GM12874 (cell line): ENCODE measurements around the gene SNPH.

Experiments used
- TF ChIP-seq, protein P1 (sequence below): IDR thresholded peaks from 2 replicates; pipeline ENCODE4 v1.5.1; 2011; ENCODE audit warnings: low read depth, mild to moderate bottlenecking, control low read depth, low read length, moderate library complexity; ENCODE audit not compliant: insufficient read depth

The SNPH gene

GRCh38 chr20:1326031-1326930 is 60.2 kb downstream of the SNPH start:
- TF ChIP-seq, protein P1, sequence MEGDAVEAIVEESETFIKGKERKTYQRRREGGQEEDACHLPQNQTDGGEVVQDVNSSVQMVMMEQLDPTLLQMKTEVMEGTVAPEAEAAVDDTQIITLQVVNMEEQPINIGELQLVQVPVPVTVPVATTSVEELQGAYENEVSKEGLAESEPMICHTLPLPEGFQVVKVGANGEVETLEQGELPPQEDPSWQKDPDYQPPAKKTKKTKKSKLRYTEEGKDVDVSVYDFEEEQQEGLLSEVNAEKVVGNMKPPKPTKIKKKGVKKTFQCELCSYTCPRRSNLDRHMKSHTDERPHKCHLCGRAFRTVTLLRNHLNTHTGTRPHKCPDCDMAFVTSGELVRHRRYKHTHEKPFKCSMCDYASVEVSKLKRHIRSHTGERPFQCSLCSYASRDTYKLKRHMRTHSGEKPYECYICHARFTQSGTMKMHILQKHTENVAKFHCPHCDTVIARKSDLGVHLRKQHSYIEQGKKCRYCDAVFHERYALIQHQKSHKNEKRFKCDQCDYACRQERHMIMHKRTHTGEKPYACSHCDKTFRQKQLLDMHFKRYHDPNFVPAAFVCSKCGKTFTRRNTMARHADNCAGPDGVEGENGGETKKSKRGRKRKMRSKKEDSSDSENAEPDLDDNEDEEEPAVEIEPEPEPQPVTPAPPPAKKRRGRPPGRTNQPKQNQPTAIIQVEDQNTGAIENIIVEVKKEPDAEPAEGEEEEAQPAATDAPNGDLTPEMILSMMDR, result no peak

- TF ChIP-seq, protein P1, result no peak
Observed at GRCh38 chr20:1327241-1327653, 61.2 kb downstream of the SNPH start.

GRCh38 chr20:1327827-1328679 is 62.0 kb downstream of the SNPH start:
- TF ChIP-seq, protein P1, result no peak

GRCh38 chr20:1328680-1329330 is 62.7 kb downstream of the SNPH start, which contains the start of gene SDCBP2:
Gene SDCBP2, minus strand, starts transcription at chr20:1329139. Its CDS starts 8,723 bp downstream, at chr20:1320416.
- TF ChIP-seq, protein P1, result no peak

DNA sequence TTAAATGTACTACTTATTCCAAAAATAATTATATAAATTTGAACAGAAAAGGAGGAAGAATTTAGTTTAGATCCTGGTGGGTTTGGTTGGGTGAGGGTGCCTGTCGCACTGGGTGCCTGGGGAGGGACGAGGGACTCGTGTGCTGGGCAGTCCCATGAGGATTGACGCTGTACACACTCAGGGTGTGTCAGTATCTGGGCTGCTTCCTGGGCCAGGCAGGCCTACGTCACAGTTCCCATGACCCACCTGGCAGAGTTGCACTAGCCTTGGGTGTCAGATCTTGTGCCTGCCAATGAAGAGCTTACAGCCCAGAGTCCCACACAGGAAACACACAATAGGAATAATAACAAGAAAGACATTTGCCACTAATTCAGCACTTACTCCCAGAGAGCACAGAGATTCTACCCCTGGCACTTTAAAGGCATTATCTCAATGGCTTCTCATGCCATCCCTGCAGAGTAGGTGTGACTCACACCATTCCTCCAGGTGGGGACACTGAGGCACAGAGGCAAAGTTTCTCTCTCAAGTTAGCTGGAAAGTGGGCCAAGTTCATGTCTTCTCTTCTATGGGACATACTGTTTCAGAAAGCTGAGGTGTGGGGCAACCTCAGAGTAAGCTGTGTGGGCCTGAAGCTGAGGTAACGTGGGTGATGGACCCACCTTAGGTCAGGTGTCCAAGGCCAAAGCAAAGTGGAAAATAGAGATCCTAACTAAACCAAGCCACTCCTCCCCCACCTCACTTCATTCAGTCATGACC is 64.2 kb downstream of the SNPH start:
- TF ChIP-seq, protein P1, result no peak

GRCh38 chr20:1331101-1331500 is 65.0 kb downstream of the SNPH start:
- TF ChIP-seq, protein P1, result no peak
